Fibroblast of villous mesenchyme (primary cell): ENCODE results near the gene PIP4K2A. TPM values are rescaled to one million over a fixed set of nuclear protein-coding genes. Genes with fewer than 3 reads are reported as not detected.
A peak's percentile ranks its signal among the peaks of the same experiment; 100 is the strongest.

Source experiments
- DNase-seq: peaks from one replicate; pipeline ENCODE4 v3.0.0-alpha.2; 2010; ENCODE audit warnings: low read depth
- H3K4me3 ChIP-seq: 2 replicates; pipeline ENCODE4 v1.5.1; 2011; ENCODE audit warnings: low read depth, mild to moderate bottlenecking, low read length
- total RNA-seq: library from RNA; depleted of rRNA; stranded (reverse); fragments of >200 nt; gene quantifications from 2 replicates; pipeline ENCODE4 v1.2.3, GENCODE V29; 2012
- TF ChIP-seq, protein P1 (sequence below): IDR thresholded peaks from 2 replicates; pipeline ENCODE4 v1.5.1; 2012; ENCODE audit warnings: low read depth, mild to moderate bottlenecking, low read length; ENCODE audit not compliant: insufficient read depth

The PIP4K2A gene
- total RNA-seq, 1 donor, result 35.8 TPM

DNA sequence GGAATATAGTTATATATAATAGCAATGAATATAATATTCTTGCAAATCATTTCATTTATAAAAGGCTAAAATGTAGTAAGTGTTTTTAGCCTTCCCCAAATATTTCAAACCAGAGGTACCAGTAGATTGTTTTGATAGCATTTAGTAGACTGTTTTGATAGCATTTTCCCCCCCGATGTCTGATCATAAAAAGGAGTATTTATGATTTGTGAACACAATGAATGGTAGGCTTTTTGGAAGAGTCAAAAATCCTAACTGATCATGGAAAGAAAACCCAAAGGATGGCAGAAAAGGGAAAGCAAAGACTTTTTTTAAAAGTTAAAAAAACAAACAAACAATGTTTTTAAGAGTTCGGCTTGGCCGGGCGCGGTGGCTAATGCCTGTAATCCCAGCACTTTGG, 152.5 kb downstream of the PIP4K2A start:
- no peak for DNase-seq
- TF ChIP-seq, protein P1, sequence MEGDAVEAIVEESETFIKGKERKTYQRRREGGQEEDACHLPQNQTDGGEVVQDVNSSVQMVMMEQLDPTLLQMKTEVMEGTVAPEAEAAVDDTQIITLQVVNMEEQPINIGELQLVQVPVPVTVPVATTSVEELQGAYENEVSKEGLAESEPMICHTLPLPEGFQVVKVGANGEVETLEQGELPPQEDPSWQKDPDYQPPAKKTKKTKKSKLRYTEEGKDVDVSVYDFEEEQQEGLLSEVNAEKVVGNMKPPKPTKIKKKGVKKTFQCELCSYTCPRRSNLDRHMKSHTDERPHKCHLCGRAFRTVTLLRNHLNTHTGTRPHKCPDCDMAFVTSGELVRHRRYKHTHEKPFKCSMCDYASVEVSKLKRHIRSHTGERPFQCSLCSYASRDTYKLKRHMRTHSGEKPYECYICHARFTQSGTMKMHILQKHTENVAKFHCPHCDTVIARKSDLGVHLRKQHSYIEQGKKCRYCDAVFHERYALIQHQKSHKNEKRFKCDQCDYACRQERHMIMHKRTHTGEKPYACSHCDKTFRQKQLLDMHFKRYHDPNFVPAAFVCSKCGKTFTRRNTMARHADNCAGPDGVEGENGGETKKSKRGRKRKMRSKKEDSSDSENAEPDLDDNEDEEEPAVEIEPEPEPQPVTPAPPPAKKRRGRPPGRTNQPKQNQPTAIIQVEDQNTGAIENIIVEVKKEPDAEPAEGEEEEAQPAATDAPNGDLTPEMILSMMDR, result no peak

DNA sequence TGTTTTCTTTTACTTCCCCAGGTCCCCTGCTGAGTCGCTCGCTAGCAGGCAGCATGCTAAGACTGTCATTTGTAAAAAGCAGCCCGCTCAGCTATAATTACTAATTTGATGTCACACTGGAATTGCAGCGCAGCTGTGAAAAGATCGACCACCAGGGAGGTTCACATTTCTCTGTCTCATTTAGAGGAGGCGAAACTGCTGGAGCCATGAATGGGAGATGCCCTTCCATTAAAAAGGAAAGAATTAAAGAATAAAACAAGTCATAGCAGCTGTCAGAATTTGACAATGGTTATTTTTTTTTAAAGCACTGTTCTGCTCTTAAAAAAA, 153.5 kb downstream of the PIP4K2A start:
- TF ChIP-seq, protein P1, result no peak
- DNase-seq, result no peak
- H3K4me3 ChIP-seq, result no peak overlapping the region

More for the DNA sequence above, 152.5 kb downstream of the PIP4K2A start:
- no peak overlapping the region for H3K4me3 ChIP-seq

DNA sequence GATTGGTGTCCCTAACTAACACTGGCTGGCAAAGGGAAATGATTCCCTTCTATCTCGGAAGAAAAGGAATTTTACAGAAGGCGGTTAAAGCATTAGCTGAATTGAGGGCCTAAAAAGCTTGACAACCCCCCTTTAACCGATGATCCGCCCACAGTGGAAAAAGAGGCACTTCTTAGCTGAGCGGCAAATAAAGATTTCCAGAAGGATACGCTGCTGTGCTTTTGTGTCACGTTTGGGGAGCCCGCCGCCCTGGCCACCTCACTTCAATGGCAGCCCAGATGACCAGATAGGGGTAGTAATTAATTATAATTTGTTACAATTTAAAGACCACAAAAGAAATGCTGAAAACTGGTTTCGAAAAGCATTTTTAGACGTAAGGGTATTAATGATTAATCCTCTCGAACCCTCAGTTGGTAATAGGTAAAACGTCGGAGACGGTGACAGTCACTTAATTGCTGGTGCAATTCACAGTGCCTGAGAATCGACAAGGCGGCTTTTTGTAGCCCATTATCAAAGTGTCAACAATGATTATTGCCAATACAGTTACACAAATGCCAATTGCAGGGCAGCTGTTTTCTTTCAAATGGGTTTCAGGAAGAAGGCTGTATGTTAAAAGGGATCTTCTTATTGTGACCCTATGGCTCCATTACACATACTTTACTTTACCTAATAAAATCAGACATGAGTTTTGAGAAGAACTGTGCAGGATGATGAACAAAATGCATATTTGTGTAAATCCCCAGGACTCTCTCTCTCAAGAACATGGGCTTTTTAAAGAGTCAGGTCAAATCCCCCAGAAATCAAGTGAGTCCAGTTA, 154.1 kb downstream of the PIP4K2A start:
- no peak for DNase-seq
- H3K4me3 ChIP-seq, result no peak overlapping the region
- TF ChIP-seq, protein P1, result no peak

DNA sequence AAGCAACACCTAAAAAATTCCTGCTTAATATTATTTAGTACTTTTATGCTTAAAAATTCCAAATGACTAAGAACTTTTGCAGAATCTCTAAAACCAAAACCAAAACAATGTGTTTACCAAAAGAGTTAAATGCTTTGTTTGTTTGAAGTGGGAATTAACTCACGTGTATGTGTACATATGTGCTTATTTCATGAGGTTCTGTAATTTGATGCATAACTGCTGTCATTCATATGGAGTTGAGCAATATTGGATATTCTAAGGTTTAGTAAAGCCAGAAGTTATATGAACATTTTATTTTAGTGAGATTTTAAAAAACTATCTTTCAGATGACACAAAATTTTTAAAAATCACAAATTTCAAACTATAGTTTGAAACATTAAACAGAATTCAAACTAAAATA, 157.1 kb downstream of the PIP4K2A start:
- peak; percentile 17 for DNase-seq
- TF ChIP-seq, protein P1, result no peak

DNA sequence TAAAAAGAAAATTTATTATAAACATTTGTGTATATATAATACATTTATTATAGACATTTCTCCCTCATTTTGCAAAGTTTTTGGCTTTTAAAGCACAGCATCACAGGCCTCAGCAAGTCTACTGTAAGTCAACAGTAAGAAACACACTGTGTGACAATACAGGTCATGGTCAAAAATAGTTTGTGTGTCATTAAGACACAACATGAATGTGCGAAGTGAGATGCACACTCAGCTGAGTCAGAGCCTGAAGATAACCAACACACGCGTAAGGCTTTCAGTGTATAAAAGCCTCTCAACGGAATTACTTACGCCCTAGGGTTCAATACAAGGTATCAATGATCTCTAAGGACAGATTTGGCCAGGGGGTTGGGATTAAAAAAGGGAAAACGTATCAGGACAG, 157.6 kb downstream of the PIP4K2A start:
- no peak overlapping the region for H3K4me3 ChIP-seq
- DNase-seq, result no peak
- TF ChIP-seq, protein P1, result no peak

More for the DNA sequence above, 157.1 kb downstream of the PIP4K2A start:
- no peak overlapping the region for H3K4me3 ChIP-seq

DNA sequence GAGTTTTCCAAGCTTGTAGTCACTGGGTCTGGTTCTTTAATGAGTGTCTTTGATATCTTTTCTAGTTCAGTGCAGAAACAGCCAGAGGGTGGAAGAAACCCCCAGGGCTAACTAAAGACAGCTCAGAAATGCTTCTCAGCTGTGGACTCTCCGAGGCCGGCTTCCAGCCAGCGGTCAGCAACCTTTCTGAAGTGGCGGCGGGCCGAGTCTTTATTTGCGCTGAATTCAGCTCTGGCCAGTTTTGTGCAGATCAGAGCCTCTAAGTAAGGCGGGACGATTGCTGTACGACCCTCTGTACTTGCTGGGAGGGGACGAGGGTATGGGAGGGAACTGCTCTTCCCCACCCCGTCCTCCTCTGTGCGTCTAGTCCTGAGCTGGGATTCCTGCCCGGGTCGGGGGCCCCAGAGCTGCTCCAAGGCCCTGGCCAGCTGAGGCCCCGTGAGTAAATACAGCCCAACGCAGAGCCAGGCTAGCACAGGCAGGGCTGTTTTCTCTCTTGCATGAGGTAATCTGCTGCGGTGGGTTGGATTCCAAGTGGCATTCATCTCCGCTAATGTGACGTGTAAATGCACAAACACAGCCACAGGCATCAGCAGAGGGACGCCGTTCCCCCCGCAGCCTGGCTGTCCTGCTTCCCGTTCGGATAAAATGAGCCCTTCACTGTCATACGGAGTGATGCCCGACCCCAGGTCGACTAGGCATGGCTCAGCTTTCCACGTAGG, 159.8 kb downstream of the PIP4K2A start:
- TF ChIP-seq, protein P1, result no peak
- H3K4me3 ChIP-seq, result no peak overlapping the region
- DNase-seq, result peak; percentile 93
